GM12873 (cell line): ENCODE results near the gene SUSD1.

Experiments used
- TF ChIP-seq, protein P1 (sequence below): IDR thresholded peaks from 2 replicates; pipeline ENCODE4 v1.5.1; 2012; ENCODE audit warnings: low read depth, mild to moderate bottlenecking, moderate library complexity, low read length, control low read depth; ENCODE audit not compliant: insufficient read depth; ENCODE audit errors: missing control alignments

SUSD1 gene

DNA sequence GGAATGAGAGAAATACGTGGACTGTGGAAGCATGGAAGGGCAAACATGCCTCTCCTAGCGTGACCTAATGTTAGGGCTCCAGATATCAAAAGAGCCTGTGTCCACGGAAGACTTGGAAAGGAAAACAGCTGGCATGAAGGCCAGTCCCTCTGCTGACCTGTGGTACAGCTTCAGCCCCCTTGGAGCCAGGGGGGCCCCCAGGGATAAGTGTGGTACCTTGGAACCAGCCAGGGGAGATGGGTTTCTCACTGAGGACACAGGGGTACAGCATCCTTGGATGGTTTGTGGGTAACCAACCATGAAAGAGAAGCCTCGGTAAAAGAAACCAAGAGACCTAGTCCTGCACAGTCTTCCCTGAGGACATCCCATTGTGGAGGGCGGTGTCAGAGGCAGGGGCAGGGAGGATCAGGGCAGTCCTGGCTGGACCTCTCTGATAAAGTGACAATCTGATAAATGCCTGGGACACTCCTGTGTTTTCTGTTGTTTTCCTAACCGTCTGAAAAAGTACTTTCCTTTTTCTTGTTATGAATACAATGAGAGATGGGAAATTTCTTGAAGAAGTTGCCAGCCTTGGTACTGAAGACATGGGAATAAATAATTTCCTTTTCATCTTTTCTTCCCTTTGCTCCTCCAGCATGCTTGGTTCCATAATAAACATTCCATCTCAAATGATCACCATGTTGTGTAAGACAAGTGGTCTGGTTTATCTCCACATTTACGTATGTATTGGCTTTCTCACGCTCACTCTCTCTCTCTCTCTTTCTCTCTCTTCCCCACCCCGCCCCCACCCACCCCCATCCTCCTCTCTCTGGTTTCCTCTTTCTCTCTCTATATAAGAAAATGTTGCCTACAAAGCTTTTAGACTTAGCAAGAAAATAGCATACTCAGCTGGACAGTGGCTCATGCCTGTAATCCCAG lies 102.1 kb downstream of the SUSD1 start:
- TF ChIP-seq, protein P1, sequence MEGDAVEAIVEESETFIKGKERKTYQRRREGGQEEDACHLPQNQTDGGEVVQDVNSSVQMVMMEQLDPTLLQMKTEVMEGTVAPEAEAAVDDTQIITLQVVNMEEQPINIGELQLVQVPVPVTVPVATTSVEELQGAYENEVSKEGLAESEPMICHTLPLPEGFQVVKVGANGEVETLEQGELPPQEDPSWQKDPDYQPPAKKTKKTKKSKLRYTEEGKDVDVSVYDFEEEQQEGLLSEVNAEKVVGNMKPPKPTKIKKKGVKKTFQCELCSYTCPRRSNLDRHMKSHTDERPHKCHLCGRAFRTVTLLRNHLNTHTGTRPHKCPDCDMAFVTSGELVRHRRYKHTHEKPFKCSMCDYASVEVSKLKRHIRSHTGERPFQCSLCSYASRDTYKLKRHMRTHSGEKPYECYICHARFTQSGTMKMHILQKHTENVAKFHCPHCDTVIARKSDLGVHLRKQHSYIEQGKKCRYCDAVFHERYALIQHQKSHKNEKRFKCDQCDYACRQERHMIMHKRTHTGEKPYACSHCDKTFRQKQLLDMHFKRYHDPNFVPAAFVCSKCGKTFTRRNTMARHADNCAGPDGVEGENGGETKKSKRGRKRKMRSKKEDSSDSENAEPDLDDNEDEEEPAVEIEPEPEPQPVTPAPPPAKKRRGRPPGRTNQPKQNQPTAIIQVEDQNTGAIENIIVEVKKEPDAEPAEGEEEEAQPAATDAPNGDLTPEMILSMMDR: no peak

GRCh38 chr9:112069318-112070169 lies 105.6 kb downstream of the SUSD1 start:
- TF ChIP-seq, protein P1: no peak

DNA sequence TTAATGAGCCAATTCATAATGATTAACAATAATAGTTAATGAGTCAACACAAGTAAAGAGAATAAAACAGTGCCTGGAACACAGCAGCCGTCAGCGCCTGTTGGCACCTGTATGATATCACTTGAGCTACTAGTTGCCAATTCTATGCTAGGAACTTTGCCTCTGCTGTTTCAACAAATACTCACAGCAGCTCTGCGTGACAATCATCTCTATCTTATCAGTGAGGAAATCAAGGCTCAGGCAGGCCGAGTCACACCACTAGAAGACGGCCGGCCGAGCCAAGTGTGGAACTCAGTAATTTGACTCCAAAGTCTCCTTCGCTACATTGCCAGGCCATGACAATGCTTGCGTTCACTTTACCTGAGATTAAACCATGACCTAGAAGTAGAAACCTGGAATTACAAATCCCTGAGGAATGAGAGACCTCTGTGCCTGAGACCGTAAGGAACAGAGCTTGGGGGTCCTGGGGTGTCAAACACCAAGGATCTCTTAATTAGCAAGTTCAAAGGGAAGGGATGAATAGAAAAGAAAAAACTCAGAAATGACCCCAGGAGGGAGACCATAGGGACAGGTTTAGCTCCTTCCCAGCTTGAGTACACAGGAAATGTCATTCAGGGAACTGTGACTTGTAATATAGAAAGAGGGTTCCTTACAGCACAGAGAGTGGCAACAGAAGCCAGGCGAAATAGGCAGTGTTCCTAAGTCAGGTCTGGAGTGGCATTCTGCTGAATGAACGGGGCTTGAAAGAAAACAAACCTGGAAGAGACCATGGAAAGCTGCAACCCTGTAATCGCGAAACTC lies 109.1 kb downstream of the SUSD1 start:
- TF ChIP-seq, protein P1: no peak

DNA sequence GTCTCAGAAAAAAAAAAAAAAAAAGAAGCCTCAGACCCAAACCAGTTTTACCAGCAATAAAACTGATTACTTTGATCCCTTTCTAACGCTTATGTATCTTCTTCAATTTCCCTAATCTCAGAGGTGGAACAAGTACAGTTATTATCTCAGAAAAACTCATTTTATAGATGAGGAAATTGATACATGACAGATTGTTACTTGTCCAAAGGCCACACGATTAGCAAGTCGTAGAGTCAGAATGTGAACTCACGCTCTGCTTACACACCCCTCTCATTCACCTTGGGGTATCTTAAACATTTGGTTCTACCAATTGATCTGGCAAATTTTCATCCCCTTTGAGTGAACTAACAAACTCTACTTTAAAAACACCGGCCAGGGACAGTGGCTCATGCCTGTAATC lies 110.2 kb downstream of the SUSD1 start:
- TF ChIP-seq, protein P1: no peak

GRCh38 chr9:112063586-112063985 lies 111.5 kb downstream of the SUSD1 start:
- TF ChIP-seq, protein P1: no peak

- TF ChIP-seq, protein P1: no peak
These were observed 111.9 kb downstream of the SUSD1 start for GRCh38 chr9:112063151-112063550.
